Measurements from ENCODE around the gene ATF6B. TPM values are rescaled to one million over a fixed set of nuclear protein-coding genes. Genes with fewer than 3 reads are reported as not detected.

The ATF6B gene
- polyA plus RNA-seq, 1 experiment, result 69.2 TPM

GRCh38 chr6:32109765-32110160 lies 18.3 kb downstream of the ATF6B start:
- peaks cover 4% of the 10 kb centered on the region for H3K27me3 ChIP-seq (ENCODE audit: control insufficient read depth, insufficient read depth, low read length)
- ChIA-PET POLR2A (no interaction called here), CTCF (interaction anchor here (1.3 kb wide), 1 partner anchor 9 kb away, joined by 6 read pairs; no protein-coding TSS in a partner anchor)
- no peak overlapping the region for H3K4me3 ChIP-seq (ENCODE audit: low read depth, low read length)
- H3K36me3 ChIP-seq (ENCODE audit: control insufficient read depth, insufficient read depth, low read length), result no peaks in the 10 kb centered on the region
- no peak for TF ChIP-seq CTCF (IDR thresholded peaks at IDR 0.05; ENCODE audit: insufficient read depth, low read depth, low read length)
- DNase-seq (ENCODE audit: low read depth), result no peak

- 0 out of 2 replicates have a peak within 1 kb of the TSS, but pooled peaks have one; percentile 3 for H3K4me3 ChIP-seq (ENCODE audit: low read depth, low read length)
- ChIA-PET POLR2A (no interaction called here), CTCF (no interaction called here)
- peaks cover 4% of the 10 kb centered on the region for H3K27me3 ChIP-seq (ENCODE audit: control insufficient read depth, insufficient read depth, low read length)
- no peaks in the 10 kb centered on the region for H3K36me3 ChIP-seq (ENCODE audit: control insufficient read depth, insufficient read depth, low read length)
- DNase-seq (ENCODE audit: low read depth), result no peak
- no peak for TF ChIP-seq CTCF (IDR thresholded peaks at IDR 0.05; ENCODE audit: insufficient read depth, low read depth, low read length)
Observed at GRCh38 chr6:32109114-32109764, 18.8 kb downstream of the ATF6B start, which contains the start of gene TNXB. Gene TNXB, minus strand, starts transcription at chr6:32109338. Its CDS starts 11,140 bp downstream, at chr6:32098198.

- CTCF ChIA-PET, result interaction anchor here (1.0 to 2.1 kb wide), 6 partner anchors 8 to 61 kb away, joined by 3 to 16 read pairs (median 6); no protein-coding TSS in a partner anchor
- Histone ChIP-seq H3K4me3 (ENCODE audit: low read depth, low read length) (no peak overlapping the region), H3K27me3 (ENCODE audit: control insufficient read depth, insufficient read depth, low read length) (peaks cover 4% of the 10 kb centered on the region), H3K36me3 (ENCODE audit: control insufficient read depth, insufficient read depth, low read length) (no peaks in the 10 kb centered on the region)
- DNase-seq (ENCODE audit: low read depth), result no peak
- POLR2A ChIA-PET, result no interaction called here
- no peak for TF ChIP-seq CTCF (IDR thresholded peaks at IDR 0.05; ENCODE audit: insufficient read depth, low read depth, low read length)
Observed at GRCh38 chr6:32108727-32109113, 19.3 kb downstream of the ATF6B start.

- Histone ChIP-seq H3K27me3 (ENCODE audit: control insufficient read depth, insufficient read depth, low read length) (peaks cover 4% of the 10 kb centered on the region), H3K4me3 (ENCODE audit: low read depth, low read length) (0 out of 2 replicates have a peak overlapping the region, but pooled peaks have one; percentile 3), H3K36me3 (ENCODE audit: control insufficient read depth, insufficient read depth, low read length) (no peaks in the 10 kb centered on the region)
- DNase-seq (ENCODE audit: low read depth), result no peak
- ChIA-PET CTCF (interaction anchor here (0.9 to 2.1 kb wide), 8 partner anchors 9 to 60 kb away, joined by 3 to 16 read pairs (median 5); partner anchors contain the start of gene ATF6B), POLR2A (no interaction called here)
- no peak for TF ChIP-seq CTCF (IDR thresholded peaks at IDR 0.05; ENCODE audit: insufficient read depth, low read depth, low read length)
Observed at GRCh38 chr6:32108094-32108627, 19.9 kb downstream of the ATF6B start.

GRCh38 chr6:32107406-32107805 lies 20.6 kb downstream of the ATF6B start:
- ChIA-PET CTCF (interaction anchor here (0.9 to 2.1 kb wide), 5 partner anchors 11 to 59 kb away, joined by 3 to 16 read pairs (median 6); partner anchors contain the start of gene ATF6B), POLR2A (no interaction called here)
- TF ChIP-seq CTCF (IDR thresholded peaks at IDR 0.05; ENCODE audit: insufficient read depth, low read depth, low read length), result no peak
- no peak for DNase-seq (ENCODE audit: low read depth)
- peaks cover 4% of the 10 kb centered on the region for H3K27me3 ChIP-seq (ENCODE audit: control insufficient read depth, insufficient read depth, low read length)
- no peaks in the 10 kb centered on the region for H3K36me3 ChIP-seq (ENCODE audit: control insufficient read depth, insufficient read depth, low read length)
- H3K4me3 ChIP-seq (ENCODE audit: low read depth, low read length), result no peak overlapping the region
